SK-N-SH (cell line): Measurements from ENCODE around the gene ARAP1.

Experiments used
- CHD2 ChIP-seq: fragments of 150-350 bp; IDR thresholded peaks from 2 replicates; pipeline ENCODE4 v1.6.1; 2018; ENCODE audit warnings: low read length; ENCODE audit not compliant: partially characterized antibody
- CTCF ChIP-seq: fragments of 200-600 bp; sonication (generic); IDR thresholded peaks from 2 replicates; pipeline ENCODE4 v1.6.1; 2017; ENCODE audit warnings: antibody characterized with exemption, mild to moderate bottlenecking, moderate library complexity
- EP300 ChIP-seq, 2 experiments: IDR thresholded peaks; 2 replicates each; pipeline versions ENCODE4 v1.4.0 to v1.6.1; 2012; ENCODE audit warnings: borderline replicate concordance in 1 of 2, low read depth in 1 of 2, low read length in 1 of 2
- EZH2phosphoT487 ChIP-seq: fragments of 200-600 bp; sonication (generic); IDR thresholded peaks from 2 replicates; pipeline ENCODE4 v1.6.1; 2017; ENCODE audit warnings: low read depth, mixed run types, mild to moderate bottlenecking, antibody characterized with exemption, moderate library complexity, borderline replicate concordance
- FOXM1 ChIP-seq: IDR thresholded peaks from 2 replicates; pipeline ENCODE4 v1.4.0; 2012; ENCODE audit warnings: low read depth, mild to moderate bottlenecking
- GABPA ChIP-seq: IDR thresholded peaks from 2 replicates; pipeline ENCODE4 v1.4.0; 2012; ENCODE audit warnings: low read depth, mild to moderate bottlenecking
- MAX ChIP-seq: IDR thresholded peaks from 2 replicates; pipeline ENCODE4 v1.4.0; 2012; ENCODE audit warnings: low read depth
- NRF1 ChIP-seq: IDR thresholded peaks from 2 replicates; pipeline ENCODE4 v1.6.1; 2012; ENCODE audit warnings: low read depth, mild to moderate bottlenecking, low read length
- PBX3 ChIP-seq: IDR thresholded peaks from 2 replicates; pipeline ENCODE4; 2012
- POLR2AphosphoS5 ChIP-seq: IDR thresholded peaks from 2 replicates; pipeline ENCODE4 v1.6.1; 2012; ENCODE audit warnings: low read depth, low read length
- RAD21 ChIP-seq: IDR thresholded peaks from 2 replicates; pipeline ENCODE4 v1.6.1; 2012; ENCODE audit warnings: mild to moderate bottlenecking, low read length
- RFX5 ChIP-seq: IDR thresholded peaks from 2 replicates; pipeline ENCODE4 v1.6.1; 2012; ENCODE audit warnings: mild to moderate bottlenecking, improper control_type of control experiment, low read length
- SIN3A ChIP-seq: IDR thresholded peaks from 2 replicates; pipeline ENCODE4 v1.6.1; 2012; ENCODE audit warnings: low read depth, mild to moderate bottlenecking, low read length, moderate library complexity, borderline replicate concordance
- TCF12 ChIP-seq: IDR thresholded peaks from 2 replicates; pipeline ENCODE4 v1.4.0; 2012

- TF ChIP-seq CTCF (no peak), PBX3 (no peak), GABPA (no peak), EP300 (IDR thresholded peaks at IDR 0.05; ENCODE audit: borderline replicate concordance in 1 of 2, low read depth in 1 of 2, low read length in 1 of 2) (no peak), EZH2phosphoT487 (no peak), TCF12 (no peak), MAX (no peak), NRF1 (no peak), POLR2AphosphoS5 (no peak), RFX5 (no peak), RAD21 (no peak), CHD2 (no peak), SIN3A (no peak), FOXM1 (no peak)
These were observed 102.8 kb downstream of the ARAP1 start for GRCh38 chr11:72649215-72649976.
